Colon (tissue), 2 donors: ENCODE results near the gene ADAM8.

Experiments
- FAIRE-seq: peaks from 2 replicates; lab custom pipeline; 2012; peaks lifted over from hg19 to GRCh38; lab: Jason Lieb, UNC
- donor health status: control.
- donor health status: control.

The ADAM8 gene

DNA sequence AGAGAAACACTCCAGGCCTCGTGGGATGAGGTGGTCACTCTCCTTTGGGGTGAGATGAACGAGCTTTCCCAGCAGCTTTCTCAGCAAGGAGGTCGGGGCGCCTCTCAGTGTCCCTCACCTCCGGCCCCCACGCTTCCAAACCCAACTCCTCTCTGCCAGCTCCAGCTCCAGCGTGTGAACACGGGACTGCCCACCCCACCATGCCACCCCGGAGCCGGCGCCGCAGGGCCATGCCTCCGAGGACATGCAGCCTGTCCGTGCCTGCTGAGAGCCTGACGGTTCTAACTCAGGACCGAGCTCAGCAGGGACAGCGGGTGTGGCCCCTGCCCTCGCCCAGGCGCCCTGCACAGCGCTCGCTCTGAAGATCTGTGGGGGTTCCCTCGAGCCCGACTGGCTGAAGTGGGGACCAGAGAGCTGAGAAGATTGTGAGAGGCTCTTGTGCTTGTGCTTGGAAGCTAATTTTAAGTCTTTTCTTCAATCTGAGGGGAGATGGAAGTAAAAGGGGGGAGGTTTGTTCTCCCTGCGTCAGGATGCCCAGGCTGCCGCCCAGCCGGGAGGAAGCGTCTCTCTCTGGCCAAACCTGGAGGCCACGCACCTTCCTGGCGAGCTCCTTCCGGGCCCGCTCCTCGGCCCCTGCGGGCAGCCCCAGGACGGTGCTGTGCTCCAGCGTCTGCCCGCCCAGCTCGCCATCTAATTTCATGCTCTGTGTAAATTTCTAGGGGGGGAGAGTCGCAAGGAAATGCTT is 5.1 kb upstream of the ADAM8 start:
- FAIRE-seq: no peak

DNA sequence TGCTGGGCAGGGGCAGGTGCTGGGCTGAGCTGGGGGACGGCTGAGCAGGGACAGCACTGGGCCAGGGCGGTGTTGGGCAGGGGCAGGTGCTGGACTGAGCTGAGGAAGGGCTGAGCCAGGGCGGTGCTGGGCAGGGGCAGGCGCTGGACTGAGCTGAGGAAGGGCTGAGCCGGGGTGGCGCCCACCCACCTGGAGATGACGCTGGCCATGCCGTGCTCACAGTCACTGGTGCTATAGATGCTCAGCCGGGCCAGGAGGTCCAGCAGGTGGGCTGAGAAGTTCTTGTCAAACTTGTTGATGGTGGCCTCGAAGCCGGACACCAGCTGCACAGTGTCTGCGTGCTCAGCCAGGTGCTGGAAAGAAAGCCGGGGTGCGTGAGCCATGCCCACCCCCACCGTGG is 4.4 kb upstream of the ADAM8 start:
- no peak for FAIRE-seq

DNA sequence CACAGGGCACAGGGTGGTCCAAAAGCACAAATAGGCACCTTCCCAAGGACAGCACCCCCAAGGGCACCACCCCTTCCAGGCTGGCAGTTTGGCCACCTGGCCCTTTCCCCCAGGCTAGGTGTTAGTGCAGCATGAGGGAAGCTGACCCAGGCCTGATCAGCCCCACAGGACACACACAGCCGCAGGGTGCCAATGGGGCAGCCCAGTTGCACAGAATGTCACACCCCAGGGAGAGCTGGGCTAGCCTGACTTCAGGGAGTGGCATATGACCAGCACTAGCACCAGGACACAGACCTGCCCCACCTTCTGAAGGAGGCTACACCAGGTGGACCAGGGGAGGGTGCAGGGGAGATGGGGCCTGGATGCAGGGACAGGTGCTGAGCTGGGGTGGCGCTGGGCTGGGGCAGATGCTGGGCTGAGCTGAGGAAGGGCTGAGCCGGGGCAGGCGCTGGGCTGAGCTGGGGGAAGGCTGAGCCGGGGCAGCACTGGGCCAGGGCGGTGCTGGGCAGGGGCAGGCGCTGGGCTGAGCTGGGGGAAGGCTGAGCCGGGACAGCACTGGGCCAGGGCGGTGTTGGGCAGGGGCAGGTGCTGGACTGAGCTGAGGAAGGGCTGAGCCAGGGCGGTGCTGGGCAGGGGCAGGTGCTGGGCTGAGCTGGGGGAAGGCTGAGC is 3.9 kb upstream of the ADAM8 start:
- no peak for FAIRE-seq

DNA sequence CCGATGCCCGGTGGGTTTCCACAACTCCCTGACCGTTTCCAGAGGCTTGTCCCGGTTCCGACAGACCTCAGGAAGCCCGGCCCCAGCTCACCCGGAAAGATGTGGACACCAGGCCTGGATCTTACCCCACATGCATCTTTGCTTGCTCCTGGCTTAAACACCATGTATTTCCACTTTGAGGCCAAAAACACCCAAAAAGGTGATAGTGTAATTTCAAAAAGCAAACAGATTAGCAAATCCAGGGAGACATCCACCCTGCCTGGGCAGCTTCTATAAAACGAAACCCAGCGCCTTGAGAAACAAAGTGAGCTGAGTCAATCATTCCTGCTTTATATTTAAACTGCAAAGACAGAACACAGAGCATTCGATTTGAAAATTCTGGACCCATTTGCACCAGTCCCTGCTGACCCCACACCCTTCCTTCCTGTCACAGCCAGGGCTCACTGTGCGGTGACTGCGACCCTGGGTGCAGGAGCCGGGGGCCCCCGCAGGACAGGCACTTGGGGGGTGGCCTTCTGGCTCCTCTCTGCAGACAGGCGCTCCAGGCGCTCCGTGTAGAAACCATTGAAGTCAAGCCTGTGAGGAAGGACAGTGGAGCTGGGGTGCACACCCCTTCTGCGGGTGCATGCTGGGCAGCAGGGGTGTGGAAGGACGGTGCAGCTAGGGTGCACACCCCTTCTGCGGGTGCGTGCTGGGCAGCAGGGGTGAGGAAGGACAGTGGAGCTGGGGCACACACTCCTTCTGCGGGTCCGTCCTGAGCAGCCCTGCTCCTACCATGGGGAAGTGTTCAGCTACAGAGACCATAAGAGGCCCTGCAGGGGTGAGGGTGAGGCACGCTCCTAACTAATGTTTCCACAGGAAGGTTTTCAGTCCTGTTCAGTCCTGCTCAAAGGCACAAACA is 2.9 kb upstream of the ADAM8 start:
- no peak for FAIRE-seq

DNA sequence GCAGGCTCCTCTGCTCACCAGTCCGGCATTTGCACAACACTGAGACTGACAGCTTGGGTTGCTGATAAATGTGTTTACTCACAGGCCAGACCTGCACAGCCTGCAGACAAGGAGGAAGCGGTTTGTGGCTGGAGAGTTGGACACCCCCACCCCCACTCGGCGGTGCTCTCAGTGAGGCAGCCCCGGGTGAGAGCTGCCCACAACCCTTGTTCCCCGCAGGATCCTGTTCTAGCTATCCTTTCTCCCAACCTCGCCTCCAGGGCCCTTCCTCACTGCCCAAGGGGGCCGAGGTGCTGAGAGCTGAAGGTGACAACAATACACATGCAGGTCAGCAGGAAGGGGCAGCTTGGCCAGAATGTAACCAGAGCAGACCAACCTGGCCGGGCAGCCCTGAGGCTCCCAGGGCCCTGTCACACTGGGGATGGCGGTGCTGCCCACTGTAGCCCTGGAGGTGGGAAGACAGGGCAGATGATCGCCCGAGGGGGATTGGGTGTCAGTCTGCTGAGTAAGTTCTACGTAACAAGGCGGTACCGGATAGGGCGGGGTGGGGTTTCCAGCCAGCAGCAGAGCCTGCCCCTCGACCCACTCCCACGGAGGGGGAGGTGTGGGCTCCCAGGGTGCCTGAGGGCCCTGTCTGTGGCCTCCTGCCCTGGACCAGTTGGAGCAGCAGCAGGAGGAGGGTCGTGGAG is 2.1 kb upstream of the ADAM8 start:
- FAIRE-seq: no peak

DNA sequence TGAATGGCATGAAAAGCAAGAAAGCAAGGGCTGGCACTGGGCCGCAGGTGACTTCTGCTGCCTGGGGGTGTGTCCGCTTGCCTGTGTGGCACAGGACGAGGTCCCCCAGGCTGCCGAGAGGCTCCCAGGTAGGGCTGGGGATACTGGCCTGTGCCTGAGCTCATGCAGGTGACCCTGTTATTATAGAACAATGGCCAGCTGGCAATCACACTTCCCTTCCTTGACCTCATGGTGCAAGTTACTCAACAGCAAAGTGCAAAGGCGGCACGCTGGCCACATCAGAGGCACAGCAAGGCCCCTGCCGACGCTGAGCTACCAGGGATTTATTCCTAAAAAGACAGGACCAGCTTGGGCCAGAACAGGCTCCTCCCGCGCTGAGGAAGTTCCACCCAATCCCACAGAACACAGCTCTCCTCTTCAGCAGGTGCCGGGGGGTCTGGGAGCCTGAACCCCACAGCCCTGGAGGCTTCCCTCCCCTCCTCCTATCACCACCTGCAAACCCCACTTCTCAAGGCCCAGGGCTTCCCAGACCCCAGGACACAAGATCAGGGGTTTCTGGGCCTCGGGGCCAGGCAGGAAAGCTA is 1.4 kb upstream of the ADAM8 start:
- no peak for FAIRE-seq

DNA sequence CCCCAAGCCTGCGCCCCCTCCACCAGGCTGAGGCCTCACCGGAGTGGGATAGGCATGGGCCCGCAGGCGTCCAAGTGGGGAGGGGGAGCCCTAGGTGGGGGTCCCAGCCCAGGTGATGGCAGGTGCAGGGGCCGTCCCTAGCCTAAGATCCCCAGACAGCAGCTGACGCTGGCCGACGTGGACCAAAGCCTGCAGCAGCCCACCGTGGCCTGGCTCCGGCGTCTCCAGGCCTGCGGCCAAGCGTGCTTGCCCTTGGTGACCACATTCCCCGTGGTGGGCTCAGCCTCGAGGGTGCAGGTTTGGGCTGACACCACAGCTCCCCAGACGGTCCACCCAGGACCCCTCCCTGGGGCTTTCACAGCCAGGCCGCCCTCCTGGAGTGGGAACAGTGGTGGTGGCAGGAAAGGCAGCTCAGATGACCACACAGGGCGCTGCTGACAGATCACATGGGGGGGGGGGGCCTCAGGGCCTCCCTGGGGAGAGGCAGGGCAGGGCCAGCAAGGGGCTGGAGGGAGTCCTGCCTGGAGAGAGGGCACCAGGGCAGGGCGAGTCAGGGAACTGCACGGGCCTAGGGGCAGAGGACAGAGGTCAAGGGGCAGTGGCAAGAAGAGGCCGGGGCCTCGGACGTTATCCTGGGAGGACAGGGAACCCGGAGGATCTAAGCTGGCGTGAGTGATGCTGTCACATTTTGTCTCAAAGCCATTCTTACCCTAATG is 767 bp upstream of the ADAM8 start:
- no peak for FAIRE-seq

DNA sequence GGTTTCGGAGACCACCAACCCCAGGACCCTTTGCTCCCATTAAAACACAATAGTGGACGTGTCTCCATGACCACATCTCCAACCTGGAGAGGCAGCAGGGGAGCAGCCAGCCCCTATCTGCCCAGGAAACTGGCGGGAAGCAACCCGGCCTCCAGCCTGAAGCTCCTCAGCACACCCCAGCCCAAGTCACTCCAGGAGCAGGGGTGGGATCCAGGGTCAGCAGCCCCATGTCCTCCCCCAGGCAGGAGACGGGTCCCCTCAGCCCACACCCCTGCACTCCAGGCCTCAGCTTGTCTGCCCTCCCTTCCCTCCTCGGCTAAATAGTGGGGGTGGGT is 601 bp downstream of the ADAM8 start:
- FAIRE-seq: no peak

DNA sequence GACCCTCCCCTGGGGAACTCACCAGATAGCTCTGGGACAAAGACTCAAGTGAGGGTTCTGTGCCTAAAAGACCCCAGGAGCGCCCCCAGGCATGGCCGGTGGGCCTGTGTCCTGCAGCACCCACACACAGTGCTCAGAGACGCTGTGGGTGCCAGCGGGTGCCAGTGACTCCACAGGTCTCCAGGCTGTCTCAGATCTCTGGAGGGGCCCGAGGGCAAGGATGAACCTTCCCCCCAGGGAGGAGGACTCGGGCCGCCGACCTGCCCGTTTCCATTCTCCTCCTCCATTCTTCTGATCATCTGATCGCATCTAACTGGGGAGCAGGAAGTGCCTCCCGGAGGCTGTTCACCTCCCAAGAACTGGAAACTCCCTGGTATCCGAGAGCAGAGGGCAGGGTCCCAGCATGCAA is 980 bp downstream of the ADAM8 start:
- no peak for FAIRE-seq

DNA sequence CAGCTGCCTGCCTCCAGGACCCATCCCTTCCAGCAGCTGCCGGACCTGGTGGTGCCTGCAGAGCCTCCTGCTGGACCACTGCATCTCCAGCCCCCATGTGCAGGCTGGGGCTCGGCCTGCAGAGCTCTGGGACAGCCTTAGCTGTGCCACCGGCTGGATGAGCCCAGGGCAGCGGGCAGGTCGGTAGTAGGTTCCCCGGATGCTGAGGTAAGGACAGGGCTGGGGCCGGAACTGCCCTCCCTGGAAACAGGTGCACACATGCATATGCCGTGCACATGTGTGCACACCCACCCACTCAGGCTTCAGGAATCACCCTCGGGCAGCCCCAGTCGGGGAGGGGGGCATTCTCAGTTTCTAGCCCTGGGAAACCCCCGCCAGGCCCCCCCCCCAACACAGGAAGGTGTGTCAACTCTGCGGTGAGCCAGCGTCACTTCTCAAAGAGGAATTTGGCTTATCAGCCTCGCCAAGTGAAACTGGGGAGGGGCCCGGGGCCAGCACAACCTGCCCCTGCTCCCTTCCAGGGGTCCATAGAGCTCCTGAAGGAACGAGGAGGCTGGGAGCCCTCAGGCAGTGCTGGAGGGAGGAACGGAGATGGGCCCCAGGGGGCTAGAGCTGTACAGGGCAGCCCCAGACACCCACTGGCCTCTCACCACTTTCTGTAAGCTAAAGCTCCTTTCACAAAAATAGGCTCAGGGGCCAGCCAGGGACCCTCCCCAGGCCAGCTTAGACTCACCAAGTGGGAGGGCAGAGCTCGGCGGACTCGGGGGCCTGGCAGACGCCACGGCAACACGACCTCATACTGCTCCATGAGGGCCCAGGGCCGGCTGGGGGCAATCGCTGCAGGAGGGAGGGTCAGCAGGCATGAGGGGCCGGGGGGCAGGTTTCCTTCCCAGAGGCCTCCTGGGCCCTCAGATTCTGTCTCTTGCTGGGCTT is 1.7 kb downstream of the ADAM8 start:
- no peak for FAIRE-seq

DNA sequence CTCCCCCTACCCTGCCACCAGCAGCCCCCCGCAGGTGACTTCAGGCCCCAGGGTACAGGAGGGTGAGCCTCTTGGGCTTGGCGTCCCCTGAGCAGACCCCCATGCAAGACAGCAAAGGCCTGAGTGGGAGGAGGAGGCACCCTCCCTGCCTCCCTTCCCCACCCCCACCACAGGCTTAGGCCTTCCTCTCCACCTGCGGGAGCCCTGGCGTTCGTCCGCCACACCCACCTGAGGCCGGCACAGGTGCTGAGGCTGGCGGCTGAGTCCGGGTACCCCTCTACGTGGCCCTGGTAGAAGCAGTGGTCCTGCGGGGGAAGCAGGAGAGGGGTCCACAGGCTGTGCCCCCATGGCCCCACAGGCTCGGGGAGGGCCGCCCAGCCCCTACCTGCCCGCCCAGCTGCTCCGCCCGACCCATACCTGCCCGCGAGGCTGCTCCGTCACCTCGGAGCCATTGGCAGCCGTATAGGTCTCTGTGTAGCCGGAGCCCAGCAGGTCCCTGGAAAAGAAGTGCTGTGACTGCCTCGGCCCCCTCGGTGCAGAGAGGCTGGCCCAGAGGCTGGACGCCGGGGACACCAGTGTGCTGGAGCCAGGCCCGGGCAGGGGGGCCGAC is 3.0 kb downstream of the ADAM8 start:
- FAIRE-seq: no peak

DNA sequence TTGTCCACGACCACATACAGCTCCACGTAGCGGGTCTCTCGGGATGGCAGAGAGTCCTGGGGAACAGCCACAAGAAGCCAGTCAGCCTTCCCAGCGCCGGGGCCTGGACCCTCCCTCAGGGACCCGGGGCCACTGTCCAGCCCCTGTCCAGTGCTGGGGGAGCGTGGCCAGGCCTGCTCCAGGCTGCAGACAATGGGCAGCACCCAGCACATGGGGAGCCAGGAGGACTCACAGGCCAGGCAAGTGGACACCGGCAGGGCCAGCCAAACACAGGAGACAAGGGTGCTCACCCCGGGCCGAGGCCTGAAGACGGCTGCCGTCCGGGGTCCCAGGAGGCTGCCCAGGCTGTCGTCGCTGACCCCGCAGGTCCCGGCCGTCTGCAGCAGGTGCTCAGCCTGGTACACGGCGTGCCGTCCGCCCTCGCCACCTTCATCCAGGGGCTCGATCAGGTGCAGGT is 3.7 kb downstream of the ADAM8 start:
- FAIRE-seq: no peak

DNA sequence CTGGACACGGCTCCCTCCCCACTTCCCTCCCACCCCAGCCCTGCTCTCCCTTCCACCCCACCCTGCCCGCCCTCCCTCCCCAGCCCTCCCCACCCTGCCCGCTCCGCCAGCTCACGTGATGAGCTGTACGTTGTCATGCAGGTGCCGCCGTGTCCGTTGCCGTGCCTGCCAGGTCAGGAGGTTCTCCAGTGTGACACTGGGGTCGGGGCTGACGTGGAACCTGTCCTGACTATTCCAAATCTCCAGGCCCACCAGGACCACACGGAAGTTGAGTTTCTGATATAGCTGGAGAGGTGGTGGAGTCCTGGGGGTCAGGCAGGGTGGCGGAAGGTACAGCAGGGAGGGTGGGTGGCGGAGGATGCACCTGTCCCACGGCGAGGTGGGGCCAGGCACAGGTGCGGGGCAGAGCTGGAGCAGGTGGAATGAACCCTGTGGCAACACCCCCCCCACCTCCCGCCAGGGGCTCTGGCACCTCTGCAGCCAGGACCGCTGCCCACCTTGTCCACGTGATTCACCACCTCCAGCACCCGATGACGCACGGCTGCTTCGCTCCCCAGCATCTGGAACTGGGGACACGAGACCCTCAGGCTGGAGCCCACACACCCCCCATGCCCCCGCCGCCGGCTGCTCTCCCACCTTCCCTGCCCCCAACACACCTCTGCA is 4.2 kb downstream of the ADAM8 start:
- no peak for FAIRE-seq

DNA sequence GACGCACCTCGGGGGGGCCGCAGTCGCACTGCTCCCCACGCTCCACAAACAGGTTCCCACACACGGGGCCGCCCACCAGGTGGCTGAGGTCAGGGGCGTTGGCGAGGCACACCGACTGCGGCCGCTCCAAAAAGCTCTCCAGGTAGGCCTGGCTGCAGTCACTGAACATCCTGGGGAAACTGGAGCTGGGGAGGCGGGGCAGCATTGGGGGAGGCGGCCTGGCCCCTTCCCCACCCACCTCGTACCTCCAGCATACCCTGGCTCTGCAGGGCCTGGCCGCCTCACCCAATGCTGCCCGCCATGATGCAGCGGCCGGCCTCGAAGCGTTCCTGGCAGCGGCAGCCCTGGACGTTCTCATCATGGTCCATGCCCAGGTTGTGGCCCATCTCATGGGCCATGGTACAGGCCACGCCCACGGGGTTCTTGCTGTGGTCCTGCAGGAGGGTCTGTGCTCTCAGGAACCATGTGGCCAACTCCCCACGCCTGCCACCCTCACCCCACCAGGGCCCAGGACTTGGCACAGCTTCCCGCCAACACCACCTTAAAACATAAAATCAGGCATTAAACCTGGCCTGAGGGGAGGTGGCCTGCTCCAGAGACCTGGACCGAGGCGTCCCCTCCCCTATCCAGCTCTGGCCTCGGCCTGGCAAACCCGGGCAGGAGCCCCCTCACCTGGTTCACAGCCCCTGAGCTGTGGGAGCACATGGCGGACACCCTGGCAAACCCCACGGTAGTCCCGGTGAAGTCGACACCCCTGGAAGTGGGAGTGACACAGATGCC is 5.0 kb downstream of the ADAM8 start:
- no peak for FAIRE-seq

DNA sequence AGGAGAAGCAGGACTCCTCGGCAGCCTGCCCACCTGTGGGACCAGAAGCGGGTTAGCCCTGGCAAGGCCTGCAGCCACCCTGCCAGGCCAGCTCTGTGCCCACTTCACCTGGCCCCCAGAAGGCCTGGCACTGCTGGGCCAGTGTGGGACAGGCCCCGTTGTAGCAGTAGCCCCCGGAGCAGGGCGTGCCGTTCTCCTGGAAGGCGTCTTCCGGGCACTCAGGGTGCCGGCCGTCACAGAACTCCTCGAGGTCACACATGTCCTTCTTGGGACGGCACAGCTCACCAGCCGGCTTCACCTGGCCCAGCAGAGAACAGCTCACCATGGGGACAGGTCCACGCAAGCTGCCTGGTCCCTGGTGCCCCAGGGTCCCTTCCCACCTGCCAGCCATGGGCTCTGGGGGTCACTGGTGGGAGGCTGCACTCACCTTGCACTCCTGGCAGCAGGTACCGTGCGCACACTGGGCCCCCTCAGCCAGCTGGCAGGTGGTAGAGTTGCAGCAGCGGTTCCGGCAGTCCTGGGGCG is 5.8 kb downstream of the ADAM8 start:
- FAIRE-seq: no peak

DNA sequence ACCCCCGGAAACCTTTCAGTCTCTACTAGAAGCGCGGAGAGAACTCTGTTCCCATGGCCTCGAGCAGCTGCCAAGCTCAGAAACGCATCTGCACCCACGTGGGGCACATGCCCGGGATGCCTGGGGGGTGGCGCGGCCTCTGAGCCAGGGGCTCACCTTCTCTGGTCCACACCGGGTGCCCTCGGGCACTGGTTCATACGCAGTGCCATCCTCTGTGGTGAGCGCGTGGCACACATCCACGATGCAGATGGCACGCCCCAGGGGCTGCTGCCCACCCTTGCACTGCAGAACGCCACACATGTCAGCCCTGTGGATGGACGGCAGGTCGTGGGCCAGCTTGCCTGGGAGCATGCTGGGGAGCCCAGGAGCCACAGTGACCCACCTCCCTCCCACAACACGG is 6.5 kb downstream of the ADAM8 start:
- no peak for FAIRE-seq

DNA sequence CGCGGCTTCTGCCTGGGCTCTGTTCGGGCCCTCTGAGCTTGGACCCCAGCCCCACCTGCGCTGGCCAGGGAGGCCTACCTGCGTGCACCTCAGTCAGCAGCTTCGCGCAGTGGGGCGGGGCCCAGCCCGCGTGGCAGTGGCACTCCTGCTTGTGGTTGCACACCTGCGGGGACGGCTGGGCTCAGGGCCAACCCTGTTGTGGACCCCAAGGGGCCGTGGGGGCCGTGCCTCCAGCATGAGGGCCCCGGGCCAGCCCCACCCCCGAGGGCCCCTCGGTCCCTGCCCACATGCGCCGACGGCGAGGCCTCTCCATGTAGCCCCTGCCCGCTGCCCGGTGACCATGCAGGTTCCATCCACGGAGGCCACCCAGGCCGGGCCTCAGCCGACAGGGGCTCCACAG is 7.3 kb downstream of the ADAM8 start:
- FAIRE-seq: no peak

DNA sequence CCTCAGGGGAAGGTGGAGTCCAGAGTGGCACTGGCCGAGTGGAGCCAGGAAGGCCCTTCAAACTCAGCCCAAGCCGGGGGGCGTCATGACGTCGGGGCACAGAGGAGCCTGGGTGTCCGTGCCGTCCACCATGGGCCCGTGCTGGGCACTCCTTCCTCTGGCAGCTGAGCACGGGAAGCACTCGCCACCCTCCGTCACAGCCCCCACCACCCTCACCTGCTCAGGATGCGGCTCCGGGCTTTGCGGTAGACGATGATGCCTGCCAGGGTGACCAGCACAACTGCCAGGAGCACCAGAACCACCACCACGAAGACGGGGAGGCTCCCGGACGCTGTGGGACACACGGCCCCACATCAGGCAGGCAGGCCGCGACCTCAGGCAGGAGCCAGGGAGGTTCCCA is 8.1 kb downstream of the ADAM8 start:
- FAIRE-seq: no peak
